Keratinocyte (primary cell): ENCODE measurements around the gene ENO2. TPM values are rescaled to one million over a fixed set of nuclear protein-coding genes. Genes with fewer than 3 reads are reported as not detected.
"Not testable (repeated sequence)": the region's sequence is repeated elsewhere in the genome, so short reads cannot be mapped to it uniquely, and the experiment has no call there.

Experiments used
- DNase-seq: peaks from one replicate; pipeline ENCODE4 v3.0.0-alpha.2; 2011; ENCODE audit warnings: low read depth, missing footprints, low spot score
- FAIRE-seq: peaks from 2 replicates; lab custom pipeline; 2011; peaks lifted over from hg19 to GRCh38; lab: Jason Lieb, UNC
- H2AFZ ChIP-seq: 2 replicates; pipeline ENCODE4 v1.6.0; 2012; ENCODE audit warnings: low read length, control low read depth, inconsistent platforms; ENCODE audit not compliant: control insufficient read depth
- H3K27ac ChIP-seq: 2 replicates; pipeline ENCODE4 v1.5.1; 2011; ENCODE audit warnings: low read length; ENCODE audit not compliant: control insufficient read depth, insufficient read depth
- H3K27me3 ChIP-seq: 3 replicates; pipeline ENCODE4 v1.6.0; 2011; ENCODE audit warnings: low read length; ENCODE audit not compliant: control insufficient read depth, insufficient read depth; ENCODE audit errors: extremely low read depth
- H3K36me3 ChIP-seq, 2 experiments: 2 replicates in 1 of 2; 3 replicates in 1 of 2; pipeline ENCODE4 v1.5.1; 2011; ENCODE audit warnings: low read length in 2 of 2, mild to moderate bottlenecking in 1 of 2; ENCODE audit not compliant: control insufficient read depth in 2 of 2, insufficient read depth in 2 of 2; ENCODE audit errors: extremely low read depth in 1 of 2
- H3K4me1 ChIP-seq: 3 replicates; pipeline ENCODE4 v1.5.1; 2011; ENCODE audit warnings: low read length; ENCODE audit not compliant: control insufficient read depth, insufficient read depth; ENCODE audit errors: extremely low read depth
- H3K4me2 ChIP-seq: 3 replicates; pipeline ENCODE4 v1.6.0; 2011; ENCODE audit warnings: low read depth, low read length; ENCODE audit not compliant: control insufficient read depth, insufficient read depth; ENCODE audit errors: extremely low read depth
- H3K4me3 ChIP-seq, 3 experiments: fragments of 200-600 bp in 1 of 3; sonication (generic) in 1 of 3; 2 replicates in 2 of 3; 3 replicates in 1 of 3; pipeline ENCODE4 v1.5.1; 2011 to 2016; ENCODE audit warnings: low read length in 3 of 3, mild to moderate bottlenecking in 3 of 3, control low read depth in 2 of 3, inconsistent platforms in 1 of 3, low read depth in 1 of 3, mixed read lengths in 1 of 3, mixed run types in 1 of 3, moderate library complexity in 1 of 3; ENCODE audit not compliant: control insufficient read depth in 2 of 3, insufficient read depth in 2 of 3; ENCODE audit errors: extremely low read depth in 1 of 3
- H3K79me2 ChIP-seq: 2 replicates; pipeline ENCODE4 v1.6.0; 2012; ENCODE audit warnings: low read length; ENCODE audit not compliant: control insufficient read depth, insufficient read depth
- H3K9ac ChIP-seq: 3 replicates; pipeline ENCODE4 v1.6.0; 2011; ENCODE audit warnings: low read length; ENCODE audit not compliant: control insufficient read depth, insufficient read depth; ENCODE audit errors: extremely low read depth
- H3K9me1 ChIP-seq: 3 replicates; pipeline ENCODE4 v1.6.0; 2011; ENCODE audit warnings: low read length; ENCODE audit not compliant: control insufficient read depth, insufficient read depth; ENCODE audit errors: extremely low read depth
- H3K9me3 ChIP-seq: 2 replicates; pipeline ENCODE4 v1.5.1; 2012; ENCODE audit warnings: low read depth, low read length; ENCODE audit not compliant: control insufficient read depth
- H4K20me1 ChIP-seq: 3 replicates; pipeline ENCODE4 v1.6.0; 2011; ENCODE audit warnings: low read length; ENCODE audit not compliant: control insufficient read depth, insufficient read depth; ENCODE audit errors: extremely low read depth
- EZH2 ChIP-seq: IDR thresholded peaks from one replicate; pipeline ENCODE4 v1.6.1; 2012; ENCODE audit warnings: inconsistent platforms, mild to moderate bottlenecking, low read length, moderate library complexity
- dilution Hi-C: fragments of 300-500 bp; cut with MboI; formaldehyde crosslinking; loops from one replicate; pipeline ENCODE4 v1.7.0; 2020; ENCODE audit warnings: low sequenced_read_pairs; ENCODE audit not compliant: extremely low pct_ligation_motif_present
- polyA plus RNA-seq, 5 experiments: library from polyadenylated mRNA; depleted of rRNA in 3 of 5; stranded (reverse) in 3 of 5; stranded (forward) in 1 of 5; unstranded in 1 of 5; fragments of >200 nt; gene quantifications; 1 replicate in 1 of 5; 2 replicates in 3 of 5; 3 replicates in 1 of 5; pipeline versions ENCODE4 v1.2.1 to v1.2.3, GENCODE V29; 2011 to 2012; ENCODE audit warnings: missing spikeins in 2 of 5, low read depth in 1 of 5, low replicate concordance in 1 of 5
- TF ChIP-seq, protein P1 (sequence below), 3 experiments: IDR thresholded peaks in 1 of 3; conservative IDR thresholded peaks in 1 of 3; optimal IDR thresholded peaks in 1 of 3; 2 replicates in 2 of 3; 3 replicates in 1 of 3; pipeline versions ENCODE3 to v1.5.1; 2011; ENCODE audit warnings: low read length in 3 of 3, mild to moderate bottlenecking in 3 of 3, moderate library complexity in 2 of 3, control low read depth in 1 of 3, inconsistent platforms in 1 of 3; ENCODE audit not compliant: insufficient read depth in 2 of 3; ENCODE audit errors: extremely low read depth in 1 of 3

The ENO2 gene
- polyA plus RNA-seq, 1 donor (not counting 4 experiments of a cell fraction or from before 2014, with no cell fraction given), result 1.7 TPM

DNA sequence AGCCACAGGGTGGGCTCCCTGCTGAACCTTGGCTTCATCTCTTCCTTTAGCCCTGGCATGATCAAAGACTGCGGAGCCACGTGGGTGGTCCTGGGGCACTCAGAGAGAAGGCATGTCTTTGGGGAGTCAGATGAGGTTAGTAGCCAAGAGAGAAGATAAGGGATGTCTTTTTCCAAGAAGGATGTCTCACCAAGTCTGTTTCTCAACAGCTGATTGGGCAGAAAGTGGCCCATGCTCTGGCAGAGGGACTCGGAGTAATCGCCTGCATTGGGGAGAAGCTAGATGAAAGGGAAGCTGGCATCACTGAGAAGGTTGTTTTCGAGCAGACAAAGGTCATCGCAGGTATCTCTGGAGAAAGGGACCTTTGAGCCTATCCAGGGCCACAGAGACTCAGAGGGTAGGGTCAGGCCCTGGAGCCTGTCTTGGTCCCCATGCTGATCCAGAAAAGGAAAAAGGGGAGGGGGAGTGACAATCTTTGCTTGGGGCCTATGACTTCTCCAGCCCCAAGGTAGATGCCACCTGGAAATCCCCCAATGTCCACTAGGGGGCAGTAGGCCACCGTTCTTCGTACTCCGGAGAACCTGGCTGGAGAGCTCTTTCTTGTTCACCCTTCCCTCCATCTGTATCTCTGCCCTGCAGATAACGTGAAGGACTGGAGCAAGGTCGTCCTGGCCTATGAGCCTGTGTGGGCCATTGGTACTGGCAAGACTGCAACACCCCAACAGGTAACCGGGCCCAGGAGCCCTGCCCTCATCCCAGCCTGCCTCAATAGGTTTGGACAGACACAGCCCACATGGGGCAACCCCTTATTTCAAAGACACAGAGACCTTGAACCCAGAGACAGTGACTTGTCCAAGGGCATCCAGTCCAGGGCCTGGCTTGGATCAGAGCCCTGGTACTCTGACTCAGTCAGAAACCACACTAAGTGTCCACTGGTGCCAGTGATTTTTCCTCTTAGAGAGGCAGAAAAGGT is 45.0 kb upstream of the ENO2 start:
- Histone ChIP-seq H3K9me3 (no peaks in the 10 kb centered on the region), H3K27ac (peak overlapping the region; percentile 12), H3K4me3 (peak overlapping the region; percentile 87 to 93 (median 88)), H3K9ac (peak overlapping the region; percentile 82), H3K4me1 (peaks cover 45% of the 10 kb centered on the region), H3K9me1 (no peaks in the 10 kb centered on the region), H3K27me3 (no peaks in the 10 kb centered on the region), H4K20me1 (peaks cover 25% of the 10 kb centered on the region), H3K79me2 (peaks cover 44% of the 10 kb centered on the region), H3K4me2 (peak overlapping the region; percentile 97), H3K36me3 (peaks cover 23 to 24% of the 10 kb centered on the region in 2 experiments), H2AFZ (no peak overlapping the region)
- DNase-seq (no peak), FAIRE-seq (peak; percentile 67)
- TF ChIP-seq EZH2, result no peak
- TF ChIP-seq, protein P1, sequence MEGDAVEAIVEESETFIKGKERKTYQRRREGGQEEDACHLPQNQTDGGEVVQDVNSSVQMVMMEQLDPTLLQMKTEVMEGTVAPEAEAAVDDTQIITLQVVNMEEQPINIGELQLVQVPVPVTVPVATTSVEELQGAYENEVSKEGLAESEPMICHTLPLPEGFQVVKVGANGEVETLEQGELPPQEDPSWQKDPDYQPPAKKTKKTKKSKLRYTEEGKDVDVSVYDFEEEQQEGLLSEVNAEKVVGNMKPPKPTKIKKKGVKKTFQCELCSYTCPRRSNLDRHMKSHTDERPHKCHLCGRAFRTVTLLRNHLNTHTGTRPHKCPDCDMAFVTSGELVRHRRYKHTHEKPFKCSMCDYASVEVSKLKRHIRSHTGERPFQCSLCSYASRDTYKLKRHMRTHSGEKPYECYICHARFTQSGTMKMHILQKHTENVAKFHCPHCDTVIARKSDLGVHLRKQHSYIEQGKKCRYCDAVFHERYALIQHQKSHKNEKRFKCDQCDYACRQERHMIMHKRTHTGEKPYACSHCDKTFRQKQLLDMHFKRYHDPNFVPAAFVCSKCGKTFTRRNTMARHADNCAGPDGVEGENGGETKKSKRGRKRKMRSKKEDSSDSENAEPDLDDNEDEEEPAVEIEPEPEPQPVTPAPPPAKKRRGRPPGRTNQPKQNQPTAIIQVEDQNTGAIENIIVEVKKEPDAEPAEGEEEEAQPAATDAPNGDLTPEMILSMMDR (optimal IDR thresholded peaks at IDR 0.05 in 1 of 3, IDR thresholded peaks at IDR 0.05 in 1 of 3, conservative IDR thresholded peaks at IDR 0.05 in 1 of 3; ENCODE audit: extremely low read depth in 1 of 3, insufficient read depth in 2 of 3, low read length in 3 of 3), result peak; percentile 85 to 93 (median 90)
- dilution Hi-C loops, result no loop called here

- peaks cover 25% of the 10 kb centered on the region for H4K20me1 ChIP-seq
- FAIRE-seq, H3K4me3 ChIP-seq, H3K9ac ChIP-seq, H3K9me3 ChIP-seq, H3K9me1 ChIP-seq, H3K27ac ChIP-seq, dilution Hi-C loops, H3K27me3 ChIP-seq, H3K4me2 ChIP-seq, DNase-seq, H2AFZ ChIP-seq: not testable (repeated sequence)
- H3K36me3 ChIP-seq, result peaks cover 15 to 24% of the 10 kb centered on the region in 2 experiments
- peaks cover 45% of the 10 kb centered on the region for H3K4me1 ChIP-seq
- peaks cover 44% of the 10 kb centered on the region for H3K79me2 ChIP-seq
Observed at GRCh38 chr12:6870304-6870703, 44.1 kb upstream of the ENO2 start.
